ENCODE measurements around the gene PLAC8. TPM values are rescaled to one million over a fixed set of nuclear protein-coding genes. Genes with fewer than 3 reads are reported as not detected.
"Not testable (repeated sequence)": the region's sequence is repeated elsewhere in the genome, so short reads cannot be mapped to it uniquely, and the experiment has no call there.

Gene PLAC8
- total RNA-seq, 1 donor from 2014 or later, result not detected

GRCh38 chr4:83067058-83067639 is 47.4 kb downstream of the PLAC8 start:
- Mint-ChIP-seq H3K9me3 (ENCODE audit: unreplicated experiment) (no peaks in the 10 kb centered on the region), H3K4me1 (ENCODE audit: unreplicated experiment) (no peaks in the 10 kb centered on the region), H3K4me3 (ENCODE audit: unreplicated experiment) (no peak overlapping the region), H3K27me3 (ENCODE audit: unreplicated experiment) (peaks cover 2% of the 10 kb centered on the region), H3K36me3 (ENCODE audit: low read depth, unreplicated experiment) (peaks cover 16% of the 10 kb centered on the region), H3K27ac (ENCODE audit: unreplicated experiment) (no peak overlapping the region)
- TF ChIP-seq CTCF (IDR thresholded peaks at IDR 0.05; ENCODE audit: unreplicated experiment), result no peak
- no peak for DNase-seq (ENCODE audit: low spot score)

DNA sequence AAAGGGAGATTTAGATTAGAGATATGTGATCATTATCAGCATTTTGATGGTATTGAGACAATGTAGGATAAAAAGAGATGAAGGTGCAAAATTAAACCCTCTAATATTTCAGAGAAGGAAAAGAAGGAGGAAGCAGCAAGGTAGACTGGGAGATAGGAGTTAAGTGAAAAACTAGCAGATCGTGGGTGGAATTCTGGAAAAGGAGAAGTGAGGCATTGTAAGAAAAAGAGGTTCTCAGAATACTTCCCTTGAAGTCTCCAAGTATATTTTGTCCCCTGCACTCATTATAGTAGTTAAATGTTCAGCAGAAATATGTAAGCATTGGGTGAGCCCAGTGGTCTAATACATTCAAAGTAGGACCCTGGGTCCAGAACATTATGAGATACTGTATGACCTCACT is 49.3 kb downstream of the PLAC8 start:
- no peak for TF ChIP-seq CTCF (IDR thresholded peaks at IDR 0.05; ENCODE audit: unreplicated experiment)
- Mint-ChIP-seq H3K4me1 (ENCODE audit: unreplicated experiment) (no peaks in the 10 kb centered on the region), H3K27ac (ENCODE audit: unreplicated experiment) (no peak overlapping the region), H3K9me3 (ENCODE audit: unreplicated experiment) (no peaks in the 10 kb centered on the region), H3K4me3 (ENCODE audit: unreplicated experiment) (no peak overlapping the region), H3K36me3 (ENCODE audit: low read depth, unreplicated experiment) (peaks cover 19% of the 10 kb centered on the region), H3K27me3 (ENCODE audit: unreplicated experiment) (no peaks in the 10 kb centered on the region)
- no peak for DNase-seq (ENCODE audit: low spot score)

DNA sequence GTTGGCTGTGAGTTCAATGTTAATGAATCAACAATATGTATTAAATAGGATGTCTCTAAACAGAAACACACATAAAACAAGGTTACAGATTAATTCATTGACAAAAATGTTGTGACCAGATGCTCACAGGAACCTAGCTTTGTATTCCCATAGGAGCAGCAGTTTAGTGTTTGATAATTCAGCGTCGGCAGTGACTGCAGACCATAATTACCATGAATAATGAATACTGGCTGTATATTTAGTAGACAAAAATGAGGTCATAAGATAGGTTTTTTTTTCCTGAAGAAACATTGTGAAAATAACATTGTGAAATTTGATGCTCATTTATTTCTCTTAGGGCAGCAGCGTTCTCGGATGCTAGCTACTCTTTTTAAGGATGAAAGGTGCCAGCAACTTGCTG is 51.8 kb downstream of the PLAC8 start:
- H3K9me3 Mint-ChIP-seq (ENCODE audit: unreplicated experiment), result no peaks in the 10 kb centered on the region
- peaks cover 18% of the 10 kb centered on the region for H3K36me3 Mint-ChIP-seq (ENCODE audit: low read depth, unreplicated experiment)
- H3K4me3 Mint-ChIP-seq (ENCODE audit: unreplicated experiment), result no peak overlapping the region
- no peak overlapping the region for H3K27ac Mint-ChIP-seq (ENCODE audit: unreplicated experiment)
- TF ChIP-seq CTCF (IDR thresholded peaks at IDR 0.05; ENCODE audit: unreplicated experiment), result no peak
- DNase-seq (ENCODE audit: low spot score), result no peak
- peaks cover 2% of the 10 kb centered on the region for H3K27me3 Mint-ChIP-seq (ENCODE audit: unreplicated experiment)
- H3K4me1 Mint-ChIP-seq (ENCODE audit: unreplicated experiment), result no peaks in the 10 kb centered on the region

GRCh38 chr4:83054928-83055327 is 59.6 kb downstream of the PLAC8 start:
- Mint-ChIP-seq H3K4me3 (ENCODE audit: unreplicated experiment) (no peak overlapping the region), H3K27me3 (ENCODE audit: unreplicated experiment) (peaks cover 5% of the 10 kb centered on the region), H3K9me3 (ENCODE audit: unreplicated experiment) (no peaks in the 10 kb centered on the region), H3K27ac (ENCODE audit: unreplicated experiment) (no peak overlapping the region), H3K36me3 (ENCODE audit: low read depth, unreplicated experiment) (peaks cover 36% of the 10 kb centered on the region), H3K4me1 (ENCODE audit: unreplicated experiment) (no peaks in the 10 kb centered on the region)
- no peak for DNase-seq (ENCODE audit: low spot score)
- peak; percentile 22 for TF ChIP-seq CTCF (IDR thresholded peaks at IDR 0.05; ENCODE audit: unreplicated experiment)

DNA sequence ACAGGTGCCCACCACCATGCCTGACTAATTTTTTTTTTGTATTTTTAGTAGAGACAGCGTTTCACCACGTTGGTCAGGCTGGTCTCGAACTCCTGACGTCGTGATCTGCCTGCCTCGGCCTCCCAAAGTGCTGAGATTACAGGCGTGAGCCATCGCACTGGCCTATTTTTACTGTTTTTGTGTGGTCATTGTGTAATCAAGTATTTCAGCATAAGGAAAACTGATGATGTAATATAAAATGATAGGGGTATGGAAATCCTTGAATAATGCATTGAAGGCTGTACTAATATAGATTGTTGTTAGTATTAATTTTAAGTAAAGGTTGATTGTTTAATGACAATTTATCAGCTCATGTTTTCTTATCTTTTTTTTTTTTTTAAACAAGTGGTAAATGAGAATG is 65.7 kb downstream of the PLAC8 start:
- not testable (repeated sequence) for H3K9me3 Mint-ChIP-seq (ENCODE audit: unreplicated experiment); H3K27me3 Mint-ChIP-seq (ENCODE audit: unreplicated experiment); H3K4me3 Mint-ChIP-seq (ENCODE audit: unreplicated experiment); H3K27ac Mint-ChIP-seq (ENCODE audit: unreplicated experiment); DNase-seq (ENCODE audit: low spot score); H3K4me1 Mint-ChIP-seq (ENCODE audit: unreplicated experiment)
- H3K36me3 Mint-ChIP-seq (ENCODE audit: low read depth, unreplicated experiment), result peaks cover 30% of the 10 kb centered on the region
